ENCODE results near the gene PTPN23. TPM values are rescaled to one million over a fixed set of nuclear protein-coding genes. Genes with fewer than 3 reads are reported as not detected.

The PTPN23 gene
- total and polyA plus RNA-seq, 9 of the 15 experiments (the other 6 are each of a cell fraction or from before 2014, with no cell fraction given), result 0.41 to 58.7 (median 7.2) TPM

GRCh38 chr3:47347217-47347801 is 33.5 kb upstream of the PTPN23 start (continued):
- TF ChIP-seq ZNF134 (CRISPR knock-in tag; conservative IDR thresholded peaks at IDR 0.05) (no peak), ETV6 (IDR thresholded peaks at IDR 0.05; ENCODE audit: borderline replicate concordance in 1 of 2, low read depth in 2 of 2, low read length in 1 of 2) (no peak; a peak in 1 of 4 replicates), ETV6 (CRISPR knock-in tag; IDR thresholded peaks at IDR 0.05; ENCODE audit: borderline replicate concordance) (no peak), SP2 (IDR thresholded peaks at IDR 0.05; ENCODE audit: extremely low read depth, low read depth, low read length, poor library complexity, severe bottlenecking) (no peak), MAFG (tag; conservative IDR thresholded peaks at IDR 0.05) (no peak), HMG20A (CRISPR knock-in tag; conservative IDR thresholded peaks at IDR 0.05) (no peak), ZNF175 (CRISPR knock-in tag; IDR thresholded peaks at IDR 0.05; ENCODE audit: low read depth) (no peak), ZFP36 (IDR thresholded peaks at IDR 0.05; ENCODE audit: low read depth, low read length, partially characterized antibody) (peak; percentile 20), HDAC6 (IDR thresholded peaks at IDR 0.05; ENCODE audit: low read depth, low read length) (no peak), CTCF (IDR thresholded peaks at IDR 0.05 in 2 of 3, conservative IDR thresholded peaks at IDR 0.05 in 1 of 3; ENCODE audit: insufficient read depth in 2 of 3, low read depth in 1 of 3, low read length in 3 of 3) (no peak), EWSR1 (IDR thresholded peaks at IDR 0.05; ENCODE audit: borderline replicate concordance, low read depth, partially characterized antibody) (no peak), CXXC5 (CRISPR knock-in tag; IDR thresholded peaks at IDR 0.05) (no peak; the same call in none of the 2 replicates), ARNT (IDR thresholded peaks at IDR 0.05) (peak in 1 of 2 experiments; percentile 73; a peak in 1 of 4 replicates), ZNF318 (IDR thresholded peaks at IDR 0.05; ENCODE audit: borderline replicate concordance in 1 of 2, low read depth in 1 of 2) (peak; percentile 74 to 85; a peak in 3 of 4 replicates), FOSL1 (tag; conservative IDR thresholded peaks at IDR 0.05) (peak; percentile 88), ATF1 (CRISPR knock-in tag; IDR thresholded peaks at IDR 0.05) (no peak), ATF1 (tag; IDR thresholded peaks at IDR 0.05) (no peak)
